ENCODE results near the gene SELENOI.
A peak's percentile ranks its signal among the peaks of the same experiment; 100 is the strongest.

SELENOI gene

DNA sequence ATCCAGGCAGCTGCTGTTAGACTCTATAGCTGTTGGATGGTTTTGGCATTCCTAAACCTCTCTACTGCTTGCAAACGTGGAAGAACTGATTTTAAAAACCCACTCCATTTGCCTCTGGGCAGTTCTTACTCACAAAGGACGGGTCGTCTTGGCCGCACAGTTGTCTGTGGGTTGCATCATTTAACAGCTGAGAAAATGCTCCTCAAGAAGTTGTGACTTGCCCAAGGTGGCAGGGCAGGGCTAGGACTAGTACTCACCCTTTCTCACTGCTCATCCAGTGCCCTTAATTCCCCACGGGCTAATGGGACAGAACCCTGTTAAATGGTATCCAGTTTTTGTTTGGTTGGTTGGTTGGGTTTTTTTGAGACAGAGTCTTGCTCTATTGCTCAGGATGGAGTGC lies 54.8 kb downstream of the SELENOI start:
- Histone ChIP-seq H3K36me3 (ENCODE audit: control insufficient read depth in 1 of 2, insufficient read depth in 2 of 2, low read depth in 1 of 2, low read length in 2 of 2) (peaks cover 0 to 4% of the 10 kb centered on the region in 2 experiments), H2AK5ac (ENCODE audit: low read length, severe bottlenecking) (no peak overlapping the region), H3K9me3 (ENCODE audit: control insufficient read depth, low read length) (no peaks in the 10 kb centered on the region), H2AFZ (ENCODE audit: low read depth, low read length) (no peak overlapping the region), H2BK5ac (ENCODE audit: low read depth, low read length, poor library complexity, severe bottlenecking) (no peak overlapping the region), H2BK12ac (ENCODE audit: low read length in 2 of 2) (no peak overlapping the region), H3K23ac (ENCODE audit: low read length in 2 of 2) (no peak overlapping the region), H4K91ac (ENCODE audit: low read length) (no peak overlapping the region), H2BK120ac (ENCODE audit: low read depth, low read length) (no peak overlapping the region), H3K4me1 (ENCODE audit: control insufficient read depth, insufficient read depth, low read depth, low read length) (peaks cover 16% of the 10 kb centered on the region), H3K4me3 (ENCODE audit: insufficient read depth in 1 of 2, low read depth in 1 of 2, low read length in 2 of 2) (no peak overlapping the region), H3K9ac (ENCODE audit: low read length) (no peak overlapping the region), H3K14ac (ENCODE audit: low read length in 2 of 2) (no peak overlapping the region), H4K8ac (ENCODE audit: low read length) (no peak overlapping the region), H3K27me3 (ENCODE audit: control insufficient read depth in 1 of 2, insufficient read depth in 1 of 2, low read length in 2 of 2) (peaks cover 0 to 4% of the 10 kb centered on the region in 2 experiments), H3K4ac (ENCODE audit: low read depth in 1 of 2, low read length in 2 of 2) (no peak overlapping the region), H2BK15ac (ENCODE audit: low read depth, poor library complexity, severe bottlenecking) (no peak overlapping the region), H3K27ac (ENCODE audit: low read length, poor library complexity, severe bottlenecking) (no peak overlapping the region), H3K79me1 (replicated peaks; ENCODE audit: low read length, poor library complexity, severe bottlenecking) (no peaks in the 10 kb centered on the region), H3K4me2 (ENCODE audit: low read length, poor library complexity, severe bottlenecking) (no peak overlapping the region), H3K18ac (ENCODE audit: low read depth in 1 of 2, low read length in 2 of 2) (no peak overlapping the region)
- DNase-seq: no peak
- 96% methylated on average over 4 of the region's 5 CpGs for WGBS

- 15% methylated on average over 63 of the region's 63 CpGs for WGBS
- Histone ChIP-seq H3K23ac (ENCODE audit: low read length in 2 of 2) (peak within 1 kb of the TSS in 1 of 2 experiments; percentile 18), H3K27me3 (ENCODE audit: control insufficient read depth in 1 of 2, insufficient read depth in 1 of 2, low read length in 2 of 2) (peaks cover 0 to 4% of the 10 kb centered on the region in 2 experiments), H2AK5ac (ENCODE audit: low read length, severe bottlenecking) (no peak within 1 kb of the TSS), H3K4me1 (ENCODE audit: control insufficient read depth, insufficient read depth, low read depth, low read length) (peaks cover 16% of the 10 kb centered on the region), H4K8ac (ENCODE audit: low read length) (peak within 1 kb of the TSS; percentile 80), H3K9ac (ENCODE audit: low read length) (peak within 1 kb of the TSS; percentile 90), H2BK15ac (ENCODE audit: low read depth, poor library complexity, severe bottlenecking) (no peak within 1 kb of the TSS), H3K36me3 (ENCODE audit: control insufficient read depth in 1 of 2, insufficient read depth in 2 of 2, low read depth in 1 of 2, low read length in 2 of 2) (peaks cover 0 to 4% of the 10 kb centered on the region in 2 experiments), H3K4ac (ENCODE audit: low read depth in 1 of 2, low read length in 2 of 2) (no peak within 1 kb of the TSS), H3K18ac (ENCODE audit: low read depth in 1 of 2, low read length in 2 of 2) (no peak within 1 kb of the TSS), H3K9me3 (ENCODE audit: control insufficient read depth, low read length) (no peaks in the 10 kb centered on the region), H2AFZ (ENCODE audit: low read depth, low read length) (peak within 1 kb of the TSS; percentile 75), H2BK5ac (ENCODE audit: low read depth, low read length, poor library complexity, severe bottlenecking) (no peak within 1 kb of the TSS), H2BK120ac (ENCODE audit: low read depth, low read length) (no peak within 1 kb of the TSS), H3K4me3 (ENCODE audit: insufficient read depth in 1 of 2, low read depth in 1 of 2, low read length in 2 of 2) (peak within 1 kb of the TSS; percentile 52 to 78), H4K91ac (ENCODE audit: low read length) (no peak within 1 kb of the TSS), H3K27ac (ENCODE audit: low read length, poor library complexity, severe bottlenecking) (no peak within 1 kb of the TSS), H3K14ac (ENCODE audit: low read length in 2 of 2) (no peak within 1 kb of the TSS), H3K79me1 (replicated peaks; ENCODE audit: low read length, poor library complexity, severe bottlenecking) (no peaks in the 10 kb centered on the region), H2BK12ac (ENCODE audit: low read length in 2 of 2) (no peak within 1 kb of the TSS), H3K4me2 (ENCODE audit: low read length, poor library complexity, severe bottlenecking) (peak within 1 kb of the TSS; percentile 95)
- peak; percentile 88 for DNase-seq
These were observed 56.0 kb downstream of the SELENOI start, which contains the start of gene DRC1 for GRCh38 chr2:26401739-26402541. TSS of gene DRC1 (plus strand) at chr2:26401920. CDS start at chr2:26401990, 70 bp downstream.

DNA sequence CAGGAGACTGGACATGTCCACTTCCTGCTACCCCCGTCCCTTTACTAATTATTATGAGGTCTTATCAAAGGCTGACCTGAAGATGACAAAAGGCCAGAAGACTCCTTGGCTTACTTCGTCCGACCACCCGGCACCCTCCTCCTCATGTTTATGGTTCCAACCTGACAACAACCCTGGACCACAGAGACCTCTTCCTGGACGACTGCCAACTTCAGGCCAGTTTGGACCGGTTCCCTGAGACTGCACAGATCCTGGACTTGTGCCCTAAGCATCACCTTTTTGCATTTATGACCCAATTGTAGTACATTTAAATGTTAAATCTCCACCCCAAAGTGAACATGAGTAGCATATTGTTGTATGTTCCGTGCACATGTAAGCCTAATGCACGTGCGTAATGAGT lies 61.6 kb downstream of the SELENOI start:
- H2AK5ac ChIP-seq (ENCODE audit: low read length, severe bottlenecking): no peak overlapping the region
- no peak overlapping the region for H2BK15ac ChIP-seq (ENCODE audit: low read depth, poor library complexity, severe bottlenecking)
- no peak overlapping the region for H3K14ac ChIP-seq (ENCODE audit: low read length in 2 of 2)
- H3K27me3 ChIP-seq (ENCODE audit: control insufficient read depth in 1 of 2, insufficient read depth in 1 of 2, low read length in 2 of 2): peaks cover 7 to 8% of the 10 kb centered on the region in 2 experiments
- H3K4me1 ChIP-seq (ENCODE audit: control insufficient read depth, insufficient read depth, low read depth, low read length): peaks cover 2% of the 10 kb centered on the region
- no peak for DNase-seq
- no peak overlapping the region for H4K8ac ChIP-seq (ENCODE audit: low read length)
- H3K36me3 ChIP-seq (ENCODE audit: control insufficient read depth in 1 of 2, insufficient read depth in 2 of 2, low read depth in 1 of 2, low read length in 2 of 2): no peaks in the 10 kb centered on the region
- H3K79me1 ChIP-seq (replicated peaks; ENCODE audit: low read length, poor library complexity, severe bottlenecking): no peaks in the 10 kb centered on the region
- no peak overlapping the region for H3K4ac ChIP-seq (ENCODE audit: low read depth in 1 of 2, low read length in 2 of 2)
- no peaks in the 10 kb centered on the region for H3K9me3 ChIP-seq (ENCODE audit: control insufficient read depth, low read length)
- H2BK5ac ChIP-seq (ENCODE audit: low read depth, low read length, poor library complexity, severe bottlenecking): no peak overlapping the region
- no peak overlapping the region for H3K4me3 ChIP-seq (ENCODE audit: insufficient read depth in 1 of 2, low read depth in 1 of 2, low read length in 2 of 2)
- H2BK120ac ChIP-seq (ENCODE audit: low read depth, low read length): no peak overlapping the region
- H3K9ac ChIP-seq (ENCODE audit: low read length): no peak overlapping the region
- WGBS: 86% methylated on average over 9 of the region's 9 CpGs
- no peak overlapping the region for H4K91ac ChIP-seq (ENCODE audit: low read length)
- no peak overlapping the region for H3K18ac ChIP-seq (ENCODE audit: low read depth in 1 of 2, low read length in 2 of 2)
- H3K23ac ChIP-seq (ENCODE audit: low read length in 2 of 2): no peak overlapping the region
- H3K4me2 ChIP-seq (ENCODE audit: low read length, poor library complexity, severe bottlenecking): no peak overlapping the region
- H2AFZ ChIP-seq (ENCODE audit: low read depth, low read length): no peak overlapping the region
- no peak overlapping the region for H3K27ac ChIP-seq (ENCODE audit: low read length, poor library complexity, severe bottlenecking)
- no peak overlapping the region for H2BK12ac ChIP-seq (ENCODE audit: low read length in 2 of 2)

GRCh38 chr2:26409785-26410184 lies 63.8 kb downstream of the SELENOI start:
- H3K23ac ChIP-seq (ENCODE audit: low read length in 2 of 2): no peak overlapping the region
- no peaks in the 10 kb centered on the region for H3K9me3 ChIP-seq (ENCODE audit: control insufficient read depth, low read length)
- no peak overlapping the region for H3K9ac ChIP-seq (ENCODE audit: low read length)
- no peaks in the 10 kb centered on the region for H3K79me1 ChIP-seq (replicated peaks; ENCODE audit: low read length, poor library complexity, severe bottlenecking)
- H4K8ac ChIP-seq (ENCODE audit: low read length): no peak overlapping the region
- H3K14ac ChIP-seq (ENCODE audit: low read length in 2 of 2): no peak overlapping the region
- H2BK15ac ChIP-seq (ENCODE audit: low read depth, poor library complexity, severe bottlenecking): no peak overlapping the region
- H2BK5ac ChIP-seq (ENCODE audit: low read depth, low read length, poor library complexity, severe bottlenecking): no peak overlapping the region
- H3K4me1 ChIP-seq (ENCODE audit: control insufficient read depth, insufficient read depth, low read depth, low read length): no peaks in the 10 kb centered on the region
- no peak overlapping the region for H4K91ac ChIP-seq (ENCODE audit: low read length)
- H3K27me3 ChIP-seq (ENCODE audit: control insufficient read depth in 1 of 2, insufficient read depth in 1 of 2, low read length in 2 of 2): peaks cover 7% of the 10 kb centered on the region in 2 experiments
- WGBS: no CpG with 5 or more reads among the region's 1 CpG
- H2AFZ ChIP-seq (ENCODE audit: low read depth, low read length): no peak overlapping the region
- H3K4me2 ChIP-seq (ENCODE audit: low read length, poor library complexity, severe bottlenecking): no peak overlapping the region
- no peak overlapping the region for H3K4ac ChIP-seq (ENCODE audit: low read depth in 1 of 2, low read length in 2 of 2)
- no peak overlapping the region for H2BK12ac ChIP-seq (ENCODE audit: low read length in 2 of 2)
- H3K4me3 ChIP-seq (ENCODE audit: insufficient read depth in 1 of 2, low read depth in 1 of 2, low read length in 2 of 2): no peak overlapping the region
- H3K36me3 ChIP-seq (ENCODE audit: control insufficient read depth in 1 of 2, insufficient read depth in 2 of 2, low read depth in 1 of 2, low read length in 2 of 2): no peaks in the 10 kb centered on the region
- H3K27ac ChIP-seq (ENCODE audit: low read length, poor library complexity, severe bottlenecking): no peak overlapping the region
- H3K18ac ChIP-seq (ENCODE audit: low read depth in 1 of 2, low read length in 2 of 2): no peak overlapping the region
- no peak for DNase-seq
- H2AK5ac ChIP-seq (ENCODE audit: low read length, severe bottlenecking): no peak overlapping the region
- H2BK120ac ChIP-seq (ENCODE audit: low read depth, low read length): no peak overlapping the region

Data from mesenchymal stem cell (in vitro differentiated cells and primary cell).